Measurements from ENCODE around the gene MED16.

Gene MED16

DNA sequence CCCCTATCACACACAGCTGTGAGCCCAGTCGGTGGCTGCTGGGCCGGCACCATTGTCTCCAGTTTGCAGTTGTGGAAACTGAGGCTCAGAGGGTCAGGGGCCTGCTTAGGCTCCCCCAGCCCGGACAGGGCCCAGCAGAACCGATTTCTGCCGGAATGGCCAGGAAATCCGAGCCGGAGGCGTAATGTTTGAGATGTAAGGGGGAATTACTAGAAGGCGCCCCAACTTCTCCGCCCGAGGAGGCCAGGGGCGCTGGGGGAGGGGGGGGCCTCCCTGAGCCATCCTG lies 25.1 kb upstream of the MED16 start:
- DNase-seq (ENCODE audit: low read depth, low spot score): no peak
- H3K4me3 ChIP-seq: peak overlapping the region; percentile 55
- no peaks in the 10 kb centered on the region for H3K9me3 ChIP-seq (ENCODE audit: low read depth, low read length)
- no peak overlapping the region for H3K9ac ChIP-seq (ENCODE audit: insufficient read length)
- H3K27ac ChIP-seq: no peak overlapping the region
- H3K36me3 ChIP-seq (ENCODE audit: insufficient read depth, low read length): no peaks in the 10 kb centered on the region
- TF ChIP-seq EZH2 (IDR thresholded peaks at IDR 0.05): no peak
- TF ChIP-seq POLR2AphosphoS5 (IDR thresholded peaks at IDR 0.05; ENCODE audit: borderline replicate concordance, low read depth, low read length): no peak
- no peak for TF ChIP-seq FOXP2 (optimal IDR thresholded peaks at IDR 0.05; ENCODE audit: control extremely low read depth, extremely low read length, insufficient read depth)

DNA sequence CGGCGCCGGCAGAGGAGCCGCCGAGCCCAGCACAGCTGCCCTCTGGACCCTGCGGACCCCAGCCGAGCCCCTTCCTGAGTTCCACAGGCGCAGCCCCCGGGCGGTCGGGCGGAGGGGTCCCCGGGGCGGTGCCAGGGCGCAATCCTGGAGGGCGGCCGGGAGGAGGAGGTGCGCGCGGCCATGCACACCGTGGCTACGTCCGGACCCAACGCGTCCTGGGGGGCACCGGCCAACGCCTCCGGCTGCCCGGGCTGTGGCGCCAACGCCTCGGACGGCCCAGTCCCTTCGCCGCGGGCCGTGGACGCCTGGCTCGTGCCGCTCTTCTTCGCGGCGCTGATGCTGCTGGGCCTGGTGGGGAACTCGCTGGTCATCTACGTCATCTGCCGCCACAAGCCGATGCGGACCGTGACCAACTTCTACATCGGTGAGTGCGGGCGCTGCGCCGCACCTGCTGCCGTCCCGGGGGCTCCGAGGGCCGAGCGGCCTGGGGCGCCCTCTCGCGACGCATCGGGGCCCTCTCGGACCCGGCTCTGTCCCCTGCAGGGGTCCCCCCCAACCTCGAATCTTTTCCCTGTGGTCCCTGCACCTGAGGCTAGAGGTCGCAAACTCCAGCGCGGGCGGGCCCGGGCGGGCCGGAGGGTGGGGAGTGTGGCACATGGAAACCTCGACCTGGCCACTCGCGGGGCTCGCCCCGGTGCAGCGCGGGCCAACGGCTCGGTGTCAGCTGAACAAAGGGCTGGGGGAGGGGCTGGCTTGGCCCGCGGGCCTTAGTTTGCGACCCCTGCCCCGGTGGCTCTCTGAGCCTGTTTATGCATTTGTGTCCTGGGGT lies 24.6 kb upstream of the MED16 start, which contains the start of gene KISS1R:
Gene KISS1R, plus strand, starts transcription at position 11 of the 829 bp plus-strand sequence. Its CDS starts 170 bp downstream, at position 181.
- no peak within 1 kb of the TSS for H3K27ac ChIP-seq
- peak within 1 kb of the TSS; percentile 55 for H3K4me3 ChIP-seq
- no peak within 1 kb of the TSS for H3K9ac ChIP-seq (ENCODE audit: insufficient read length)
- no peaks in the 10 kb centered on the region for H3K36me3 ChIP-seq (ENCODE audit: insufficient read depth, low read length)
- H3K9me3 ChIP-seq (ENCODE audit: low read depth, low read length): no peaks in the 10 kb centered on the region
- DNase-seq (ENCODE audit: low read depth, low spot score): no peak
- TF ChIP-seq EZH2 (IDR thresholded peaks at IDR 0.05) (no peak), POLR2AphosphoS5 (IDR thresholded peaks at IDR 0.05; ENCODE audit: borderline replicate concordance, low read depth, low read length) (no peak), FOXP2 (optimal IDR thresholded peaks at IDR 0.05; ENCODE audit: control extremely low read depth, extremely low read length, insufficient read depth) (no peak)

DNA sequence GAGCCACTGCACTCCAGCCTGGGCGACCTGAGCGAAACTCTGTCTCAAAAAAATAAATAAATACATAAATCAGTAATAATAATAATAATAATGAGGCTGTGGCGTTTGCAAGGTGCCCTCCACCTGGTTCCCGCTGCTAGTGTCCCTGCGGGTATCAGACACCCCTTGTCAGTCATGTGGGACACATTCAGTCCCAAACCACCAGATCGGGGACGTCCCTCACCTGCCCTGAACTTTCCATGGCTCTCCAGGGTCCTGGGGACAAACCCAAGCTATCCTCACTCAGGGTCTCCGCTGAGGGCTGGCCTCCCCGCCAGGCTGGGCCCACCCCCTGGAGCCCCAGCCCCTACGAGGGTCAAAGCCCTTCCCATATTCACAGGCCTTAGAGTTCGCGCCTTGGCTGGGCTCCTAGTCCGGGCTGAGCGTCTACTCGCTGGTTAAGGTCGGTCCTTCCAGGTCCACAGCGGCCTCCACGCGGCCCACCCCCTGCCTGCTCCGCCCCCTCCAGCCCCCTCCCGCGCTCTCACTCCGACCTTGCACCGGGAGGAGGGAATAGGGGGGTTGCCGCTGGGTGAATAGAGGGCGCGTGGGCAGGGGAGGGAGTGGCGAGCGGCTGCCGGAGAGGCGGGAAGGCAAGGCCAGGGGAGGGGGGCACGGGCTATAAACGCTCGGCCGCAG lies 23.8 kb upstream of the MED16 start:
- H3K27ac ChIP-seq: no peak overlapping the region
- no peaks in the 10 kb centered on the region for H3K36me3 ChIP-seq (ENCODE audit: insufficient read depth, low read length)
- no peak for TF ChIP-seq EZH2 (IDR thresholded peaks at IDR 0.05)
- TF ChIP-seq POLR2AphosphoS5 (IDR thresholded peaks at IDR 0.05; ENCODE audit: borderline replicate concordance, low read depth, low read length): no peak
- TF ChIP-seq FOXP2 (optimal IDR thresholded peaks at IDR 0.05; ENCODE audit: control extremely low read depth, extremely low read length, insufficient read depth): no peak
- no peak for DNase-seq (ENCODE audit: low read depth, low spot score)
- H3K4me3 ChIP-seq: no peak overlapping the region
- H3K9me3 ChIP-seq (ENCODE audit: low read depth, low read length): no peaks in the 10 kb centered on the region
- H3K9ac ChIP-seq (ENCODE audit: insufficient read length): no peak overlapping the region

DNA sequence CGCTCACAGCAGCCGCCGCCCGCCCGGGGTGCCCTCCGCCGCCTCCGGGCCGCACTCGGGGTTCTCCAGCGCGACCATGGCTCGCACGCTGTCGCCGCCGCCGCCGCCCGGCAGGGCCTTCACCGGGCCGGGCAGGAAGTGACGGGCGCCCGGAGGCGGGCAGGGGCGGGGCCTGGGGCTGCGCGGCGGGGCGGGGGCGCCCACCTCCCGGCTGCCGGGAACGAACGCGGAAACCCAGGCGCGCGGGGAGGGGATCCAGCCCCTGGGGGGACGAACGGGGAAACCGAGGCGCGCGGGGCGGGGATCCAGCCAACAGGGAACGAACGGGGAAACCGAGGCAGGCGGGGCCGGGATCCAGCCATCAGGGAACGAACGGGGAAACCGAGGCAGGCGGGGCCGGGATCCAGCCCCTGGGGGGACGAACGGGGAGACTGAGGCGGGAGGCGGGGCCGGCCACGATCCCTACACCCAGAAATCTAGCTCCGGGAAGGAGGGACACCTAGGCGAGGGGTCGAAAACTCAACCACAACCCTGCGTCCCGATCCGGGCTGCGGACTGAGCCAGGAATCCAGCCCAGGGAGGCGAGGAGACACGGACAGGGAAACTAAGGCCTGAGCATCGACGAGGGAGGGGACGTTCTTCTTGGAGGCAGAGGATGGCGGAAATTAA lies 20.2 kb upstream of the MED16 start, which contains the start of gene R3HDM4:
Gene R3HDM4, minus strand, starts transcription at position 140 of the 669 bp plus-strand sequence. Its CDS starts 62 bp downstream, at position 78.
- TF ChIP-seq POLR2AphosphoS5 (IDR thresholded peaks at IDR 0.05; ENCODE audit: borderline replicate concordance, low read depth, low read length) (peak; percentile 39; the same call in 1 of the 2 replicates), EZH2 (IDR thresholded peaks at IDR 0.05) (no peak), FOXP2 (optimal IDR thresholded peaks at IDR 0.05; ENCODE audit: control extremely low read depth, extremely low read length, insufficient read depth) (no peak)
- peak within 1 kb of the TSS; percentile 57; the same call in 1 of the 2 replicates for H3K27ac ChIP-seq
- DNase-seq (ENCODE audit: low read depth, low spot score): no peak

DNA sequence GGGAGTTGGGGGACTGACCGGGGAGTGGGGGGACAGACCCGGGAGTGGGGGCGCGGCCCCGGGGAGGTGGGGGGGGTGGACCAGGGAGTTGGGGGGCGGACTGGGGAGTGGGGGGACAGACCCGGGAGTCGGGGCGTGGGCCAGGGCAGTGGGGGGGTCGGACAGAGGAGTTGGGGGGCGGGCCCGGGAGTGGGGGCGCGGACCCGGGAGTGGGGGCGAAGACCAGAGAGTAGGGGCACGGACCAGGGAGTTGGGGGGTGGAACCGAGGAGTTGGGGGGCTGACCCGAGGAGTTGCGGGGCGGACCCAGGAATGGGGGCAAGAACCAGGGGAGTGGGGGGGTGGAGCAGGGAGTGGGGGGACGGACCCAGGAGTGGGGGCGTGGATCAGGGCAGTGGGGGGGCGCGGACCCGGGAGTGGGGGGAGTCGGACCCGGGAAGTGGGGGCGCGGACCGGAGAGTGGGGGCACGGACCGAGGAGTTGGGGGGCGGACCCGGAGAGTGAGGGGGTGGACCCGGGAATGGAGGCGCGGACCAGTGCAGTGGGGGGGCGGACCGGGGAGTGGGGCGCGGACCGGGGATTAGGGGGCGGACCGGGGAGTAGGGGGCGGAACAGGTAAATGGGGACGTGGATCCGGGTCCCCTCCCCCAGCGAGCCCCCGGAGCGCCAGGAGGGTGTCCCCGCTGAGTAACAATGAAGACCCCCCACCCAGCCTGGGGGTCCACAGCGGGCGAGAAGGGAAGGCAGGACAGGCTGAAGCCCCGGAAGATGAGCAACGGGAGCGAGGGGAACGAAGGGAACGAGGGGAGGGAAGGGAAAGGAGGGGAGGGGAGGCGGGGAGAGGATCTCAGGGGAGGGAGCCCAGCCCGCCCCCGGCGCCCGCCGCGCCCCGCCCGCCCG lies 19.4 kb upstream of the MED16 start:
- peak overlapping the region; percentile 78 for H3K9ac ChIP-seq (ENCODE audit: insufficient read length)
- H3K9me3 ChIP-seq (ENCODE audit: low read depth, low read length): no peaks in the 10 kb centered on the region
- H3K36me3 ChIP-seq (ENCODE audit: insufficient read depth, low read length): no peaks in the 10 kb centered on the region
- H3K4me3 ChIP-seq: peak overlapping the region; percentile 87
- TF ChIP-seq EZH2 (IDR thresholded peaks at IDR 0.05) (no peak), POLR2AphosphoS5 (IDR thresholded peaks at IDR 0.05; ENCODE audit: borderline replicate concordance, low read depth, low read length) (no peak), FOXP2 (optimal IDR thresholded peaks at IDR 0.05; ENCODE audit: control extremely low read depth, extremely low read length, insufficient read depth) (no peak)
- no peak for DNase-seq (ENCODE audit: low read depth, low spot score)
- H3K27ac ChIP-seq: no peak overlapping the region; the same call in 1 of the 2 replicates

More for the DNA sequence above, 20.2 kb upstream of the MED16 start, which contains the start of gene R3HDM4:
- H3K4me3 ChIP-seq: peak within 1 kb of the TSS; percentile 87
- no peaks in the 10 kb centered on the region for H3K36me3 ChIP-seq (ENCODE audit: insufficient read depth, low read length)
- H3K9ac ChIP-seq (ENCODE audit: insufficient read length): peak within 1 kb of the TSS; percentile 85
- H3K9me3 ChIP-seq (ENCODE audit: low read depth, low read length): no peaks in the 10 kb centered on the region

DNA sequence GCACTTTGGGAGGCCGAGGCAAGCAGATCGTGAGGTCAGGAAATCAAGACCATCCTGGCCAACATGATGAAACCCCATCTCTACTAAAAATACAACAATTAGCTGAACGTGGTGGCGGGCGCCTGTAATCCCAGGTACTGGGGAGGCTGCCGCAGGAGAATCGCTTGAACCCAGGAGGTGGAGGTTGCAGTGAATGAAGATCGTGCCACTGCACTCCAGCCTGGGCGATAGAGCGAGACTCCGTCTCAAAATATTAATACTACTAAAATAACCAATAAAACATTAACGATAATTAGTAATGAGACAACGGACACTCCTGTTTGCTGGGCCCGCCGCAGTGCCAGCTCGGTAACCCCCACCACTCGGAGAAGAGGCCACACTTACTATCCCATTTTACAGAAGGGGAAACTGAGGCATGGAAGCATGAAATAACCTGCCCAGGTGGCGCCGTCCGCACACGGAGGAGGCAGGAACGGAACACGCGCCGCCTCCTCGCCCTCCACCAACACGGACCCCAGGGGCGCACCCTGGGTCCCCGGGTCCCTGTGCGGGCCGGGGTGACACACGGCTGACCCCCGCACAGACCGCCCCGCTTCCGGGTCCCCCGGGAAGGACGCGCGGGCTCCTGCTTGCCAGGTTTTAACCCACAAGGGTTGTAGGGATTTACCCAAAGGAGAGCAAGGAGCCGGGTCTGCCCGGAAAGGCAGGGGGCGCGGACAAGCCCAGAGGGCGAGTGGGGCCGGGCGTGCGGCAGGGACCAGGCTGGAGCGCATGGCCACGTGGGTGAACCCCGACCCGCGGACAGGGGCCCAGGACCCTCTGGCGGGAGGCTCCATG lies 18.4 kb upstream of the MED16 start:
- Histone ChIP-seq H3K4me3 (no peak overlapping the region), H3K36me3 (ENCODE audit: insufficient read depth, low read length) (no peaks in the 10 kb centered on the region), H3K27ac (no peak overlapping the region), H3K9ac (ENCODE audit: insufficient read length) (no peak overlapping the region), H3K9me3 (ENCODE audit: low read depth, low read length) (no peaks in the 10 kb centered on the region)
- TF ChIP-seq POLR2AphosphoS5 (IDR thresholded peaks at IDR 0.05; ENCODE audit: borderline replicate concordance, low read depth, low read length) (no peak), FOXP2 (optimal IDR thresholded peaks at IDR 0.05; ENCODE audit: control extremely low read depth, extremely low read length, insufficient read depth) (no peak), EZH2 (IDR thresholded peaks at IDR 0.05) (no peak)
- DNase-seq (ENCODE audit: low read depth, low spot score): no peak
